NCI-H526 (cell line): ENCODE data around the gene GEMIN4.

Experiments used
- DNase-seq, 2 experiments: peaks; one replicate each; lab custom pipeline; 2025; lab: John Stamatoyannopoulos, UW

The GEMIN4 gene

GRCh38 chr17:742147-742793 lies 9.8 kb downstream of the GEMIN4 start:
- no peak for DNase-seq

DNA sequence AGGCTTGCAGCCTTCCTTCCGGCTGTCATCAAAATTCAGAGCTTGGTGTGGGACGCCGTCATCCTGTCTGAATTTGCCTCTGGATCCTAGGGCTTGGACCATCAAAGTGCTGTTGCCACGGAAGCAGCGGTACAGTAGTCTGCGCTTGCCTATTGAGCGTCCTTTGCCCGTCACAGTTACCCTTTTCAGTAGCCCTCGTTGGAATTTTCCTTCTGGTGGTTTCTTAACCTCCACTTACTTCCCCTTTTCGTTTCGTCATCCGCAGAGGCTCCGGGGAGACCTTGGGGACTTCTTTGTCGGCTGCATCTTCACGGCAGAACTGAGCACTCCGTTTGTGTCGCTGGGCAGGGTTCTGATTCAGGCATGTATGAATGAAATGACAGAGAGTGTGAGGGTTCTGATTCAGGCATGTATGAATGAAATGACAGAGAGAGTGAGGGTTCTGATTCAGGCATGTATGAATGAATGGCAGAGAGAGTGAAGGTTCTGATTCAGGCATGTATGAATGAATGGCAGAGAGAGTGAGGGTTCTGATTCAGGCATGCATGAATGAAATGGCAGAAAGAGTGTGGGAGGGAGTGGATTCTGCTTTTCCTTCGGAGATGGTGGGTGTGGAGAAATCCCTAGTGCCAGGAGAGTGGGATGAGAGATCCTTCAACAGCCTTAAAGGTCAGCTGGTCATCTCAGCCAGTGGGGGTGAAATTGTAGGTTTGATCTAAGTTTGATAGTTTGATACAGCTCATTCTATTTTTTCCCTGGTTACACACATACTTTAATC lies 11.6 kb downstream of the GEMIN4 start:
- DNase-seq = no peak

DNA sequence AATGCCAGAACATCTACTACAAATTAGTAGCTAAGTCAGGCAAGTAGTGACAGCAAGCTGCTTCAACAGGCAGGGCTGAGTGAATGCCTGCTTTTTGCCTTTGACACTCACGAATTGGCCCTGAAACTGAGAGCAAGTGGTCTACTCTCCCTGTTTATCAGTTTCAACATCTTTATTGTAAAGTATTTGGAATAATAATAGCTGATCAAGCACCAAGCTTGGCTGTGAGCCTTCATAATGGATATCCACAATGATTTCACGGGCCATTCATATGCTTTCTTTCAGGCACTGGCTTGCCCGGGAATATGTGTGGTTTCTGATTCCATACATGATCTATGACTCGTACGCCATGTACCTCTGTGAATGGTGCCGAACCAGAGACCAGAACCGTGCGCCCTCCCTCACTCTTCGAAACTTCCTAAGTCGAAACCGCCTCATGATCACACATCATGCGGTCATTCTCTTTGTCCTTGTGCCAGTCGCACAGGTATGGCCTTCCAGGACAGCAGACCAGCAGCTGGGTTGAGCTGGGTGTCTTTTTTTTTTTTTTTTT lies 14.4 kb downstream of the GEMIN4 start:
- no peak for DNase-seq

DNA sequence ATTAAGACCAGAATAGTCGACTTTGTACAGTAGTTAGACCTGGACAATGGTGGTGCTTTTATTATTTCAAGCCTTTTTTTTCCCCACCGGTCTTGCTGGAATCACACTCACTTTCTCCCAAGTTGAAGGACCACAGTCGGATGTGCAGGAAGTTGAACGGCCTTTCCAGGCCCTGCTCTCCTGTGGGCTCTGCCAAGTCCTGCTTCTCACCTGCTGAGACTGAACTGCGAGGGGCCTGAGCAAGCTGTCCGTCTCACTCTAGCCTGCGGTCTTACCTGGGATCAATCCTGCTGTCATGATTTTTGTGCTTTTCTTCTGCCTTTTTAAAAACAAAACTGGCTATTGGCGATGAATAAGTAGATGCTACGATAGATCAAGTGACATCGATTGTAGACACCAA lies 18.3 kb downstream of the GEMIN4 start:
- DNase-seq = no peak

- DNase-seq = peak in 1 of 2 experiments; percentile 59
These were observed 19.0 kb downstream of the GEMIN4 start for GRCh38 chr17:732902-733720.

DNA sequence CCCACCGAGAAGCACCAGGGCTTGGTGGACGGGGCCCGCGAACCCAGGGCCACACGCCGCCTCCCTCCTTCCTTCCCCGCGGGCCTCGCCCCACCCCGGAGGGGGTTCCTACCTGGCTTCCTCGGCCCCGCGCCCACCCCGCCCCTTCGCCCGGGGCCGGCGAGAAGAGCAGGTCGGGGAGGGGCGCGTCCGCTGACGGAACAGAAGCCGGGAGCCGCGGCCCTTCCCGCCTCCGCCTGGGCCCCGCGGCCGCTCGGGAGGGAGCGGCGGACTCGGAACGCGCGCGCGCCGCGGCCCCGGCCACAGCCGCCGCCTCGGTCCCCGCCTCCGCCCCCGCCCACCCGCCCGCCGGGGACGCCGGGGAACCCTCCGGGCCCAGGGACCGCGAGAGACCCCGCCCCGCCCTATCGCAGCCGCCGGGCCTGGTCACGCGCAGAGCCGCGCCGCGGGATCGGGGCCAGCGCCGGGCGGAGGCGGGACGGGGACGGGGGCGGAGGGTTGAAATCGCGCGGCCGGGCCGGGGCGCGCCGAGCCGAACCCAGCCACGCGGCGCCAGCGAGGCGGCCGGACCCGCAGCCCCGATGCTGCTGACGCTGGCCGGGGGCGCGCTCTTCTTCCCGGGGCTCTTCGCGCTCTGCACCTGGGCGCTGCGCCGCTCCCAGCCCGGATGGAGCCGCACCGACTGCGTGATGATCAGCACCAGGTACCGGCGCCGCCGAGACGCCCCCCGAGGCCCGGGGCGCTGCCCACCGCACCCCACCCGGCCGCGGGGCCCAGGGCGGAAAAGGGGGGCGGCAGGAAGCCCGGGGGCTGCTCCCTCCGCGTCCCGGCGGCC lies 19.8 kb downstream of the GEMIN4 start, which contains the start of gene TLCD3A:
Gene TLCD3A (plus strand): TSS at position 530 of the 835 bp plus-strand sequence. CDS start 52 bp downstream, at position 582.
- DNase-seq = peak in 1 of 2 experiments; percentile 69

DNA sequence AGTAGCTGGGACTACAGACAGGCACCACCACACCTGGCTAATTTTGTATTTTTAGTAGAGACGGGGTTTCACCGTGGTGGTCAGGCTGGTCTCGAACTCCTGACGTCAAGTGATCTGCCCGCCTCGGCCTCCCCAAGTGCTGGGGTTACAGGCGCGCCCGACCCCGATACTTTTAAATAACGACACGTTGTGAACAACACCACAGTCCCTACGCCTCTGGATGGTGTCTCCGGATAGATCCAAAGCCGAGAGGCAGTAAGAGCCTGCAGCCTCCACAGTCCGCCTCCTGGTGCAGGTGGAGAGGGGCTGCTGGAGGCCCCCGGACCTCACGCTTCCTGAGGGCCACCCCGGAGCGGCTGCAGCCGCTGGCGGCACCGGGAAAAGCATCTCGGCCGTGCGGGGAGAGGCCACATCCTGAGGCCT lies 20.4 kb downstream of the GEMIN4 start:
- peak in 1 of 2 experiments; percentile 69 for DNase-seq

DNA sequence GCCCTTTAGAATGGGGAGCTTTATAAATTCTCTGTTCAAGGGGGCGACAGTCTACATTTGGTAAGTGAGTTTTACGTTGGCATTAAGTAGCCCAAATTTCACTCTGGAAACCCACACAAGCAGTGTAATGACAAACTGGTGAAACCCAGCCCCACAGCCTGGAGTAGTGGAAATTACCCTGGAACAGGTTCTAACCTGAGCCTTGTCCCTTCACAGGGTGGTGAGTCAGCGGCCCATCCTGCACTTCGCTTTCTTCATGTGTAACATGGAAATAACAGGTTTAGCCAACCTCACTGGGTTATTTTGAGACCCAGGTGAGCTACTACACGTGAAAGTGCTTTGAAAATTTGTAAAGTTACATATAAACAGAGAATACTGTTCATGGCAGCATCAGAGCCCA lies 23.2 kb downstream of the GEMIN4 start:
- DNase-seq = no peak

GRCh38 chr17:726271-726919 lies 25.7 kb downstream of the GEMIN4 start:
- no peak for DNase-seq

GRCh38 chr17:725746-726145 lies 26.3 kb downstream of the GEMIN4 start:
- DNase-seq = no peak

GRCh38 chr17:725084-725483 lies 27.0 kb downstream of the GEMIN4 start:
- DNase-seq = no peak

DNA sequence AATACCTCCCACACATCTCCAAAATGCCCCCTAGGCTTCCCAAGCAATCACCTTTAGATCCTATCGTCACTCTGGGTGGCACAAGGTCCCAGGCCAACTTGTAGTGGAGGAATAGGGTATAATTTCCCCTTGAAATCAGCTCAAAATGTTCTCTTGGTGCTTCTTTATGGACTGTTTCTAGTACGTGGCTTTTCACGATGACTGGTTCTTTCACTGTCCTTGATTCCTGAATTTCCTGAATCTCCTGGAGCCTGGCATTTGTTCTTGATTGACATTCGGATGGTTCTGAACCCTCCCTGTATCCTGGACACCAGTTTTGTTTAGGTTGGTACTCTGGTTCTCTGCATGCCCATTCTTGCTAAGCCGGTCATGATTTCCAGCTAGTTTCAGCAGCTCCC lies 30.5 kb downstream of the GEMIN4 start:
- DNase-seq = no peak

DNA sequence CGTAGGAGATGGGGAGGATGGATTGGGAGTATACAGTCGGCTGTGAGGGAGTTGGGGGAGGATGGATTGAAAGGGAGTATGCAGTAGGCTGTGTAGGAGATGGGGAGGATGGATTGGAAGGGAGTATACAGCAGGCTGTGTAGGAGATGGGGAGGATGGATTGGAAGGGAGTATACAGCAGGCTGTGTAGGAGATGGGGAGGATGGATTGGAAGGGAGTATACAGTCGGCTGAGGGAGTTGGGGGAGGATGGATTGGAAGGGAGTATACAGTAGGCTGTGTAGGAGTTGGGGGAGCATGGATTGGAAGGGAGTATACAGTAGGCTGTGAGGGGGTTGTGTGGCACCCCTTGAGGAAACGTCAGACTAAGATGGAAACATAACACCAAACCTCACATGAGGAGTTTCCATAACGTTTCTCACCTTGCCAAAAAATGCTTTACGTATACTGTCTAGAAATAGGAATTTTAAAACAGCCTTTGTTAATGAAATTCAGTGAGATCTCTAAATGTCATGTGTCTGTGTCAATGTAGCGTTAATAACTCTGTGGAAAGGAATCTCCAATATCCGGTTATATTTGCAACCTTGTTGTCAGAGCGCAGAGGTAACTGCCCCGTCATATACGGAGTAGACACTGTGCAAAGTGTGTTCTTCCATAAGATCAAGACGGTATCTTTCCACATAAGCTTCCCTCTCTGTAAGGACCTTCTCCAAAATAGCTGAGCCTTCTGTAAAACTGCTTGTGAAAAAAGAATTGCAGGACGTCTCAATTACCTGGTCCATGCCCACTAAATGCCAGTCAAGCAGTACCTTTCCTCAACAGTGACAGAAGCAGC lies 31.1 kb downstream of the GEMIN4 start:
- DNase-seq = no peak

DNA sequence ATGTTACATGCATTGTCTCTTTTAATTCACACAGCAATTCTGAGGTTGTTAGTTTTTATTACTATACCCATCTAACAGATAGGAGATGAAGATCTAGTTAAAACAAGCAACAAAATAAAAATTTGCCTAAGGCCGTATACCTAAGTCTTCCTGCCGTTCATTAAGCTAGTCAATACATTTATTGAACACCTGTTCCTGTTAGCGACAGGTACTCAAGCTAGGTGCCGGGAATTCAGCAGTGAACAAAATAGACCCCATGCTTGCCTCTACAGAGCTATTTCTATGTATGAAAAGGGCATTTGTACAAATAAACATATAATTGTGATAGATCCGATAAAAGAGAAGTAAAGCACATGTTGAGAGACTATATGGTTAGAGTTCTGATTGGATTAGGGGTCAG lies 34.0 kb downstream of the GEMIN4 start:
- DNase-seq = no peak

DNA sequence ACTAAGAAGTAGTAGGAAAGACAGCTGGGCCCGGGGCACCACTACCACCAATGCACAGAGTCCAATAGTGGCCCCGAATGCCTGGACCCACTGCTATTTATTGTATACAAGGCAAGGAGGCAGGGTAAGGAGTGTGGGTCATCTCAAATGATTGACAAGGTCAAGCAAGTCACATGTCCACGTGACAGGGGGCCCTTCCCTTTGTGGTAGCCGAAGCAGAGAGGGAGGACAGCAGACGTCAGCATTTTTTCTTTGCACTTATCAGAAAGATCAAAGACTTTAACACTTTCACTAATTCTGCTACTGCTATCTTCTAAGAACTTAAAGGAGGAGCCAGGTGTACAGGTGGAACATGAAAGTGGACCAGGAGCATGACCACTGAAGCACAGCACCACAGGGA lies 43.9 kb downstream of the GEMIN4 start:
- no peak for DNase-seq

DNA sequence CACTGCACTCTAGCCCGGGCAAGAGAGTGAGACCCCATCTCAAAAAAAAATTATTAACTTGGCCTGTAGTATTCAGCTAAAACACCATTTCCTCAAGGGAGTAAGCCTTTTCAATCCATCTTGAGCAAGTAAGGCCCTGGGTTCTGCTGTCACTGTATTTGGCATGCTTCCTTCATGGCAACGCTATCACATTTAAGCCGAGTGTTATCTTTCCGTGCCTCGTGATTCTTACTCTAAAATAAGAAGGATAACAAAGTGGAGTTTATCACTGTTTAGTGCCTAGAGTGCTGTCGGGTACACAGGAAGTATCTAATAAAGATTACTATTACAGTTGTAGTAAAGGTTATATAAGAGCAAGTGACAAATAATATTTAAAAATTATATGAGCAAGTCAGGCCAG lies 46.2 kb downstream of the GEMIN4 start:
- DNase-seq = no peak

- DNase-seq = no peak
These were observed 47.1 kb downstream of the GEMIN4 start for GRCh38 chr17:705011-705410.

GRCh38 chr17:704111-704864 lies 47.8 kb downstream of the GEMIN4 start:
- DNase-seq = no peak
